Stimulated activated CD4-positive, alpha-beta T cell treated with anti-CD3 and anti-CD28 coated beads, Interleukin-4, amount 100 ng/mL, for 1 hour (primary cell): ENCODE measurements around the gene ZNF891.

Experiments used
- DNase-seq: peaks from one replicate; pipeline ENCODE4 v3.0.0-alpha.2; 2020

ZNF891 gene

DNA sequence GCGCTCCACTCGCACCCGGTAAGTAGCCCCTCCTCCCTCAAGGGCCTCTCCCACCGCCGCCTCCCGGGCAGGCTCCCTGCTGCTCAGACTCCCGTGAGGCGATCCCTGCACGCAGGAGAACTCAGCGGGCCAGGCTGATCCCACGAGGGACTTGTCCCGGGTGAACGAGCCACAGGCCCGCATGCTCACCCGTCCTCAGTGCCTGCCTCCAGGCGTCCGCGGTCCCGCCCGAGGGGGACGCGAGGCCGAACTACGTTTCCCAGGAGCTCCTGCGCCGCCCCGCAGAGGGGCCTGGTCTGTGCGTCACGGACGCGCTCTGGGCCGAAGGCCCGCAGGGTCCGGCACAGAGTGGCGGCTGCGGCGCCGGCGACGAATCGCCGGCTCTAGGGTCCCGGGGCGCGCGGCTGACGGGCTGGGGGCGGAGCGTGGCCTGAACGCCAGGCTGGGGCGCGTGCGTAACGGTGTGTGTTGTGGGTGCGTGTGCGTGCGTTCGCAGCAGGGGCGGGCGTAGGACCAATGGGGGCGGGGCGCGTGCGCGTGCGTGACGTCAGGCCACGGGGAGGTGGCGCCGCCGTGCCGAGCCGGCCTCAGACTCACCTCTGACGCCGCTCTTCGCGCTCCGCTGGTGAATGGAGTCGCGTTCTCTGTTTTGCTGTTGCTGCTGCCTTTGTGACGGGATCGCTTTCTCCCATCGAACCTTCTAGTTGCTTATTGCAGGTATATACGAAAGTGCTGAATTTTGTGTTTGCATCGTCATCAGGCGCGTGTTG is at the start of gene ZNF891, which contains the start of gene ZNF10:
TSS of gene ZNF891 (minus strand) at position 237 of the 770 bp plus-strand sequence. CDS start 8,356 bp downstream, outside the sequence.
TSS of gene ZNF10 (plus strand) at position 590 of the 770 bp plus-strand sequence. CDS start 13,866 bp downstream, outside the sequence.
- DNase-seq: peak; percentile 98

DNA sequence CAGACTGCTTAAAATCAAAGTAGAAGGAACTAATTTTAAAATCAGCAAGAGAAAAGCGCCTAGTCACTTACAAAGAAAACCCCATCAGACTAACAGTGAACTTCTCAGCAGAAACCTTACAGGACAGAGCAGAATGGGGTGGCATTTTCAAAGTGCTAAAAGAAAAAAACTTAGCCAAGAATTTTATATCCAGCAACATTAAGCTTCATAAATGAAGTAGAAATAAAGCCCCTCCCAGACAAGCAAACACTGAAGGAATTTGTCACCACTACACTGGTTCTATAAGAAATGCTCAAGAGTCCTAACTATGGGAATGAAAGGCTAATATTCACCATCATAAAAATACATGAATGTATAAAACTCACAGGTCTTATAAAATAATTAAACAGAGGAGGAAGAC is 44.8 kb upstream of the ZNF891 start:
- DNase-seq: no peak

- no peak for DNase-seq
These were observed 42.4 kb upstream of the ZNF891 start for GRCh38 chr12:133172491-133172890.

- DNase-seq: no peak
These were observed 35.7 kb upstream of the ZNF891 start for GRCh38 chr12:133165776-133166175.

DNA sequence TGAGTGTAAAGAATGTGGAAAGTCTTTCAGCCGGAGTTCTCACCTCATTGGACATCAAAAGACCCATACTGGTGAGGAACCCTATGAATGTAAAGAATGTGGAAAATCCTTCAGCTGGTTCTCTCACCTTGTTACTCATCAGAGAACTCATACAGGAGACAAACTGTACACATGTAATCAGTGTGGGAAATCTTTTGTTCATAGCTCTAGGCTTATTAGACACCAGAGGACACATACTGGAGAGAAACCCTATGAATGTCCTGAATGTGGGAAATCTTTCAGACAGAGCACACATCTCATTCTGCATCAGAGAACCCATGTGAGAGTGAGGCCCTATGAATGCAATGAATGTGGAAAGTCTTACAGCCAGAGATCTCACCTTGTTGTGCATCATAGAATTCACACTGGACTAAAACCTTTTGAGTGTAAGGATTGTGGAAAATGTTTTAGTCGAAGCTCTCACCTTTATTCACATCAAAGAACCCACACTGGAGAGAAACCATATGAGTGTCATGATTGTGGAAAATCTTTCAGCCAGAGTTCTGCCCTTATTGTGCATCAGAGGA is 26.1 kb upstream of the ZNF891 start:
- DNase-seq: no peak

- no peak for DNase-seq
These were observed 15.9 kb upstream of the ZNF891 start for GRCh38 chr12:133145981-133146380.

DNA sequence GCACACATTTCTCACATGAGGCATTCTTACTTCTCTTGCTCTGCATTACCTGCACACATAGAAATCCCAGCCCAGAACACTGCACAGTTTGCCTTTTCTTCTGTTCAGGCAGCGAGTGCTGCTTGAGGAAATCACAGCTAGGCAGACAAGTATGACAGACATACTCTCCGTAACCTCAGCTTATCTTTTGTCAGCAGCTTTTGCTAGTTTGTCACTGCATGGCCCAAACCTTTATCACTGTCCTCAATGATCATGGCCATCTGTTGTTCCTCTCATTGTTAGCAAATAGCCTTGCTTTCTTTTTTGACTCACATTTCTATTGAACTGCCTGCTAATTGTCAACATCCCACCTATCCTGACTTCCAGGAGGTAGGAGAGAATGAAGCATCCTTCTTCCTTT is 5.7 kb upstream of the ZNF891 start:
- DNase-seq: no peak

GRCh38 chr12:133130808-133131128 is 694 bp upstream of the ZNF891 start:
- peak; percentile 37 for DNase-seq

DNA sequence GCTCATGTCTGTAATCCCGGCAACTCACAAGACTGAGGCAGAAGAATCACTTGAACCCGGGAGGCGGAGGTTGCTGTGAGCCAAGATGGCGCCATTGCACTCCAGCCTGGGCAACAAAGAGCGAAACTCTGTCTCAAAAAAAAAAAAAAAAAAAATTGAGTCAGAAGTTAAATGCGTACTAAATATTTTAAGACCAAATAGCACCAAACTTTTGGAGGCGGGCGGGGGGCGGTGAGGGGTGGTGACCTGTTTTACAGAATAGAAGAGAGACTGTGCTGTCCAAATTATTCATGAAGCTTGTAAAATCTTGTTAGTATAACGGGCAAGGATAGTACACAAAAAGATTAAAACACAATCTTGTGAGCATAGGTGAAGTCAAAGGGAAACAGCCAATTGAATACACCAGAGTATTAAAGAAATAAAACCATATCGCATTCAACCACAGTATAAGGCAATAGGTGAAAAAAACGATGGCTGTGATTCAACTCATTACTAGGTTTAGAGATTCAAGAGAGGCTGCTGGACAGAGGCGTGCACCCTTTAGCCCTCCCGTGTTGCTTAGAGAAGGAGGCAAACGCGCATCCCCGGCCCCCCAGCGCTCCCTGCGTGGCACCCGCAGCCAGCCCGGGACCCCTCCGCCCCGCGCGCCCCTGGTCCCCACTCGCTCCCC is 571 bp downstream of the ZNF891 start:
- DNase-seq: no peak

- DNase-seq: no peak
These were observed 5.4 kb downstream of the ZNF891 start for GRCh38 chr12:133124674-133125073.

DNA sequence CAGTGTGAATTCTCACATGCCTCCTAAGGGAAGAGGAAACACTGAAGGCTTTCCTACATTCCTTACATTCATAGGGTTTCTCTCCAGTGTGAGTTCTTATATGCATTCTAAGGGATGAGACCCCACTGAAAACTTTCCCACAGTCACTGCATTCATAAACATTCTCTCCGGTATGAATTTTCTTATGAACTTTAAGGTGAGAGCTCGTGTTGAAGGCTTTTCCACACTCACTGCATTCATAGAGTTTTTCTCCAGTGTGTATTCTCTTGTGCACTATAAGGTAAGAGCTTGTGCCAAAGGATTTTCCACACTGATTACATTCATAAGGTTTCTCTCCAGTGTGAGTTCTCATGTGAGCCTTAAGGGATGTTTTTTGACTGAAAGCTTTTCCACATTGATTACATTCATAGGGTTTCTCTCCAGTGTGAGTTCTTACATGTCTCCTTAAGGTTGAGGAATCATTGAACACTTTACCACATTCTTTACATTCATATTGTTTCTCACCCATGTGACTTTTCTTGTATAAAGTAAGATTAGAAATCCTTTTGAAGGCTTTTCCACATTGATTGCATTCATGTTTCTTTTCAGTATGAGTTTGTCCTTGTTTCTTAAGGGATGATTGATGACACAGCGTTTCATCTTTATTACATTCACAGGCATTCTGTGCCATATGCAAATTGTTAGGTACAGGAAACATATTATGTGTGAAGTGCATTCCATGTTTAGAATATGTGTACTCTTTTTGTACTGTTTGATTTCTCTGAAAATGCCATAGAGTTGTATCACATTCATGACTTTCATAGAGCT is 9.5 kb downstream of the ZNF891 start:
- DNase-seq: no peak

DNA sequence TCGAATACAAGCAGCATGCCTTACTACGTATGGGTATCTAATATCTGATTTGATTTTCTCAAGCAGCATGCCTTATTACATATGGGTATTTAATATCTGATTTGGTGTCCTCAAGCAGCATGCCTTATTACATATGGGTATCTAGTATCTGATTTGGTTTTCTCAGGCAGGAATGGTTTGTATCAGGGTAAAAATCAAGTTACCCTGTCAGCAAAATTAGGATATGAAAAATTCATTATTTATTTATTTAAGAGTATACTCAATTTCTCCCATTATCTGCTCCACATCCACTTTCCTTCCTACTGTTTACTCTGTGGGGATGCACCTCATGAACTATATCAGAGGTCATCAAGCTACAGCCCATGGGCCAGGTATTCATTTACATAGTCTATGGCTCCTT is 21.9 kb downstream of the ZNF891 start:
- no peak for DNase-seq

- no peak for DNase-seq
These were observed 23.0 kb downstream of the ZNF891 start for GRCh38 chr12:133107121-133107520.

- DNase-seq: no peak
These were observed 23.8 kb downstream of the ZNF891 start for GRCh38 chr12:133106253-133106652.

GRCh38 chr12:133105620-133106019 is 24.5 kb downstream of the ZNF891 start:
- DNase-seq: no peak

GRCh38 chr12:133083345-133083744 is 46.7 kb downstream of the ZNF891 start:
- DNase-seq: no peak

DNA sequence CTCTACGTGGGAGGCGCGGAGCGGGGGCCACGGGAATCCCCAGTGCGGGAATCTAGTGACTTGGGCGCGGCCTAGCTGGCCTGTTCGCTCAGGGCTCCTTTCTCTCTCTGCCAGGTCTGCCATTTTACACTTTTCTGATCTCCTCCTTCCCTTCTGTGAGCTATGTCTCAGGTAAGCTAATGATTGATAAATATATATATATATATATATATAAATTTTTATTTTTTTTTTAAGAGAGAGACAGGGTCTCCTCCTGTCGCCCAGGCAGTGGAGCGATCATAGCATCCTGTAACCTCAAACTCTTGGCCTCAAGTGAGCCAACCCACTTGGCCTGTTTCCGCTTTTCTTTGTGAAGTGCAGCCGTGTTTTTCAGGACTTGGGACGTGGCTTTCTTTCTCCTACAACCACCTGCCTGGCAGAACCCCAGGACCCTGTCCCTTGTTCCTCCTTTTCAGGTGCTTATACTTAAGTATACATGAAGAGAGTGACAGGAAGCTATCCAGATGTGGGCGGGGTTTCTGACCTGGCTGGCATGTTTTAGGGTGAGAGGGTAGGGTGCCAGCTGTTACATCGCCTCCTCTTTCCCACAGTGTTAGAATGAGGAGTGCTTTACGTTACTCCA is 48.8 kb downstream of the ZNF891 start:
- no peak for DNase-seq

DNA sequence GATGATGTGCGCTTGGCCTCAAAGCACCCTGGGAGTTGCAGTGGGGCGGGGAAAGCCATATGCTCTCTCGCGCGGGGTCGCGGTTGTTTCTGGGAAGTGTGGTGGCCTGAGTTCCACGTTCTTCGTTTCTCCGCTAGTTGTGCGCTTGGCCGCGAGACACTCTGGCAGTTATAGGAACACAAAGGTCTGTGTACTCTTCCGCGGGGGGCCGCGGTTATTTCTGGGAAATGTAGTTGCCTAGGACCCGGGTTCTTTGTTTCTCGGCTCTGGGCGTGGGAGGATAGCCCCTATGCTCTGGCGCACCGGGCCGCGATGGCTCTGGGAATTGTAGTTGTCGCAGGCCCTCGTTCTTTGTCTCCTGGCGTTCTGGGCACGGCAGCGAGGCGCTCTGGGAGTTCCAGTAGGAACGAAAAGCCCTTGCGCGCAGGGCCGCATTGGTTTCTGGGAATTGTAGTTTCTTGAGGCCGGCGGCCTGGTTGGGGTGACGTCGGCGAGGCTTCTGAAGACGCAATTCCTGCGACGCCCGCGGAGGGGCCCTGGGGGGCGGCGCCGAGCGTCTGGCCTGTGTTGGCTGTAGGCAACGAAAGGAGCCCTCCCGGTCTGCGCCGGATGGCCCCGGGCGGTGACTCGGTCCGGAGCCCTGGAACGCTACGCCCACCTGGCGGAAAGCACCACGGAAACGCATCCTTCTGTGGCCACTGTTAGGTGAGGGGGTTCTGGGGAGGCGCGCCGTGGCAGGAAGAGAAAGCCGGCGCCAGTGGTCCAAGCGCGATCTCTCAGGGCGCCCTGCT is 49.5 kb downstream of the ZNF891 start, which contains the start of gene ZNF140:
TSS of gene ZNF140 (plus strand) at position 556 of the 791 bp plus-strand sequence. CDS start 398 bp downstream, outside the sequence.
- DNase-seq: peak; percentile 94

GRCh38 chr12:133080026-133080367 is 50.1 kb downstream of the ZNF891 start:
- peak; percentile 96 for DNase-seq

GRCh38 chr12:133073836-133074235 is 56.2 kb downstream of the ZNF891 start:
- DNase-seq: no peak

DNA sequence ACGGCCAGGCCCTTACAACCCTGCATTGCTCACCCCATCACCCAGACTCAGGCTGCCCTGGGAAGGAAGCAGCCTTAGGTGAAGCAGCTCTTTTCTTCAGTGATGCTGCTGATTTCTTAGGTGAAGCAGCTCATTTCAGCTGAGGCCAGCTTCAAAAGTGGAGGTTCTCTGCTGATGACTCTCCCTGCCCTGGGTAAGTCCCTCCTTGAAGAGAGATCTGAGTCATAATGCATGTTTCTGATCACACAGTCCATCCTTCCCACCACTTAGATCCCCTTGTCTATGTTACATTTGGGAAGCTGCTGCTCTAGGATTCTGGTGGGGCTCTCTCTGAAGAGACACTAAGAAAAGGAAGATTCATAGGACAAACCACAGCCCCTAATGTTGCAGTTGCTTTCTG is 66.5 kb downstream of the ZNF891 start:
- no peak for DNase-seq

- DNase-seq: no peak
These were observed 68.1 kb downstream of the ZNF891 start for GRCh38 chr12:133061954-133062353.
